ENCODE data around the gene PPP1R3E. TPM values are rescaled to one million over a fixed set of nuclear protein-coding genes. Genes with fewer than 3 reads are reported as not detected.

PPP1R3E gene
- total RNA-seq, 1 experiment from 2014 or later, result 3.9 TPM

GRCh38 chr14:23277189-23277588 is 25.5 kb downstream of the PPP1R3E start:
- Histone ChIP-seq H3K23ac (ENCODE audit: insufficient read length, low read depth, low read length) (no peak overlapping the region), H3K4ac (ENCODE audit: low read depth, low read length) (no peak overlapping the region), H2BK120ac (ENCODE audit: low read depth, low read length, poor library complexity, severe bottlenecking) (no peak overlapping the region), H3K56ac (ENCODE audit: insufficient read length, low read depth, low read length) (no peak overlapping the region), H3K79me2 (ENCODE audit: insufficient read depth, low read length) (no peaks in the 10 kb centered on the region), H3K14ac (ENCODE audit: insufficient read depth, low read length) (no peak overlapping the region), H2BK5ac (ENCODE audit: insufficient read length, low read length) (no peak overlapping the region), H3K4me2 (ENCODE audit: insufficient read depth, insufficient read length, low read length) (no peak overlapping the region), H3K9me3 (ENCODE audit: control insufficient read depth, low read depth, low read length) (no peaks in the 10 kb centered on the region), H2BK15ac (ENCODE audit: low read depth, low read length) (no peak overlapping the region), H2AFZ (ENCODE audit: low read length) (no peak overlapping the region), H3K23me2 (ENCODE audit: insufficient read length, low read depth, low read length, poor library complexity, severe bottlenecking) (no peaks in the 10 kb centered on the region), H2AK5ac (ENCODE audit: insufficient read length, low read length) (no peak overlapping the region), H3T11ph (ENCODE audit: low read length) (no peak overlapping the region), H3K18ac (ENCODE audit: insufficient read length, low read depth, low read length) (no peak overlapping the region), H4K8ac (replicated peaks; ENCODE audit: insufficient read length, low read depth, low read length) (no peak overlapping the region), H4K20me1 (ENCODE audit: control insufficient read depth, insufficient read depth, insufficient read length) (no peaks in the 10 kb centered on the region), H4K91ac (ENCODE audit: insufficient read length, low read depth, low read length) (no peak overlapping the region), H3K9ac (ENCODE audit: extremely low read depth, insufficient read length, low read length) (no peak overlapping the region), H4K5ac (ENCODE audit: insufficient read length, low read depth, low read length) (no peak overlapping the region), H2BK12ac (ENCODE audit: insufficient read length, low read depth, low read length) (no peak overlapping the region), H3K27me3 (ENCODE audit: insufficient read depth, low read length) (peaks cover 2% of the 10 kb centered on the region; the same call in 1 of the 2 replicates), H3K4me1 (ENCODE audit: insufficient read depth, low read length) (peaks cover 8% of the 10 kb centered on the region; the same call in 1 of the 2 replicates), H2BK20ac (ENCODE audit: low read depth, low read length, poor library complexity, severe bottlenecking) (no peak overlapping the region), H3K79me1 (ENCODE audit: insufficient read depth, low read depth, low read length, poor library complexity, severe bottlenecking) (no peaks in the 10 kb centered on the region), H3K27ac (ENCODE audit: insufficient read length, low read depth, low read length) (no peak overlapping the region)
- no peak for TF ChIP-seq CTCF (conservative IDR thresholded peaks at IDR 0.05)
- Mint-ChIP-seq H3K27ac (no peak overlapping the region), H3K36me3 (ENCODE audit: insufficient read depth in 1 of 3, low read depth in 3 of 3) (peaks cover 0 to 3% (median 0%) of the 10 kb centered on the region in 3 experiments; a peak in 4 of 7 replicates), H3K9me3 (no peaks in the 10 kb centered on the region), H3K4me3 (no peak overlapping the region), H3K27me3 (ENCODE audit: low read depth) (peaks cover 93% of the 10 kb centered on the region), H3K4me1 (peaks cover 16 to 18% of the 10 kb centered on the region in 2 experiments)
- no CpG with 5 or more reads among the region's 3 CpGs for WGBS (ENCODE audit: extremely low coverage, insufficient read length, low lambda C conversion rate)
- DNase-seq, result no peak

Data from H9 (cell line).